GM12874 (cell line): ENCODE measurements around the gene SP3.

Experiments used
- CTCF ChIP-seq: IDR thresholded peaks from 2 replicates; pipeline ENCODE4 v1.5.1; 2011; ENCODE audit warnings: low read depth, mild to moderate bottlenecking, control low read depth, low read length, moderate library complexity; ENCODE audit not compliant: insufficient read depth

Gene SP3

GRCh38 chr2:174009488-174010223 lies 44.5 kb upstream of the SP3 start:
- no peak for TF ChIP-seq CTCF

- no peak for TF ChIP-seq CTCF
Measured at GRCh38 chr2:174008720-174009119, 43.5 kb upstream of the SP3 start.

- TF ChIP-seq CTCF = no peak
Measured at GRCh38 chr2:174007010-174007409, 41.8 kb upstream of the SP3 start.

- TF ChIP-seq CTCF = no peak
Measured at GRCh38 chr2:174005801-174006419, 40.7 kb upstream of the SP3 start.

GRCh38 chr2:174004905-174005605 lies 39.9 kb upstream of the SP3 start:
- no peak for TF ChIP-seq CTCF

- TF ChIP-seq CTCF = no peak
Measured at GRCh38 chr2:174003720-174004695, 38.8 kb upstream of the SP3 start.
